DND-41 (cell line): ENCODE measurements around the gene GALNT7.

Source experiments
- CTCF ChIP-seq: IDR thresholded peaks from 2 replicates; pipeline ENCODE4 v1.5.1; 2012; ENCODE audit warnings: borderline replicate concordance, low read length, moderate library complexity, mild to moderate bottlenecking; ENCODE audit not compliant: poor library complexity, severe bottlenecking; ENCODE audit errors: extremely low read depth
- EZH2 ChIP-seq: IDR thresholded peaks from 3 replicates; pipeline ENCODE4 v1.6.1; 2012; ENCODE audit warnings: borderline replicate concordance, low read depth, mild to moderate bottlenecking, moderate library complexity, low read length, inconsistent platforms; ENCODE audit not compliant: severe bottlenecking

DNA sequence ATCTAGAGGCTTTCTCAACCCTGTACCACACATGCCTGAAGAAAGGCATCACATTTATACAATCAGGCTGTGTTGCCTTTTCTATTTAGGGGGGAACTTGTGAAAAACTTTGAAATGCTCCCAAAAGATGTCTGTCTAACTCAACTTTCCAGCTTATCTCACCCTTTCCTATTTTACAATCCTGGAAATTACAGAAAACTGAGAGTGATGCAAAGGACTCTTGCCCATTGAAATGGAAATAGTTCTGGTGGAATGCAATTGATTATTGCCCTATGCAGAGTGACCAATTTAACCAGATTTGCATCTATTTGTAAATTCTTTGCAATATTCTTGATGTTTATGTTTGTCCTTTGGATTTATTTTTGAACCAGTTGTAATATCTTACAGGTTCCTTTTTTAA lies 77.3 kb downstream of the GALNT7 start:
- TF ChIP-seq CTCF (no peak), EZH2 (no peak)
